Mucosa of stomach (tissue), 1 donor: ENCODE data around the gene AP1S2.
"Not testable (repeated sequence)": the region's sequence is repeated elsewhere in the genome, so short reads cannot be mapped to it uniquely, and the experiment has no call there.

Source experiments
- H3K27me3 ChIP-seq: one replicate; pipeline ENCODE4 v1.7.0; 2013; ENCODE audit warnings: mild to moderate bottlenecking, low read length; ENCODE audit not compliant: control insufficient read depth, insufficient read depth
- H3K36me3 ChIP-seq: one replicate; pipeline ENCODE4 v1.7.0; 2013; ENCODE audit warnings: low read length; ENCODE audit not compliant: control insufficient read depth, insufficient read depth
- H3K4me1 ChIP-seq: one replicate; pipeline ENCODE4 v1.7.0; 2013; ENCODE audit warnings: mild to moderate bottlenecking, low read length; ENCODE audit not compliant: control insufficient read depth, insufficient read depth
- H3K4me3 ChIP-seq: one replicate; pipeline ENCODE4 v1.7.0; 2013; ENCODE audit warnings: low read length
- H3K9ac ChIP-seq: one replicate; pipeline ENCODE4 v1.7.0; 2013; ENCODE audit warnings: mild to moderate bottlenecking, low read length, moderate library complexity
- H3K9me3 ChIP-seq: one replicate; pipeline ENCODE4 v1.7.0; 2013; ENCODE audit warnings: mild to moderate bottlenecking, low read length, moderate library complexity; ENCODE audit not compliant: control insufficient read depth
- donor health status: Pancreatic carcinoma.

AP1S2 gene

DNA sequence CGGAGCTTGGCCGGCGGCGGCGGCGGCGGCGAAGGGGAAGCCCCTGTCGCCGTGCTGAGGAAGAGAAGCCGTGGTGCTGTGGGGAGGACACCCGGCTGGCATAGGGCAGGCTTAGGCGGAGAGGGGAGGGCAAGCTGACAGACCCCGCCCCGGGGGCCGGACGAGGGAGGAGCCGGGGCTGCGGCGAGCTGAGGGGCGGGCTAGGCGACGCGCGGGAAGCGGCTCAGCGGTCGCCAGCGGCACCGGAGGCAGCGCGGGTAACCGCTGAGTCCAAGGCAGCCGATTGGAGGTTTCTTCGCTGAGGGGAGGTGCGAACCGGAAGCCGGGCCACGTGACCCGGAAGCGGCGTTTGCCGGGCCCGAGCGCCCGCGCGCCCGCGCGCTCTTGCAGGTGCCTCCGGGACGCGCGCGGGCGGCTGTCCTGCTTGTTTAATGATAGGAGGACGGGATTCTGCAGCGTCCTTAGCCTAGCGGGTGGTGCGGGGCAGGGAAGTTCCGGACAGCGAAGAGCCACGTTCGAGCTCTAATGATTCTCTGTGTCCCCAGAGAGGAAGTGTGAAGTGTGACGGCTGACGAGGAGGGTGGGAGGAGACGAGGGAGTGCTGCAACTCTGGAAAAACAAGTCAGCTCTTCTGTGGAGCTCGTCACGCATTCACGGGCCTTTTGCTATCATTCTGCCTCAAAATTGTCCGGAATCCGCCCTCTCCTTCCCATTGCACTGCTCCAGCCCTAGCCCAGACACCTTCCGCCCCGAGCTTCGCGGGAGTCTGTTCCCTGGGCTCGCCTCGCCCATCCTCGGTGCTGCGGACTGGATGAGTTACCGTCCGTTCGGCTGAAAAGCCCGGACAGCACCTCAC lies at the start of gene AP1S2:
TSS of gene AP1S2 (minus strand) at position 102 of the 856 bp plus-strand sequence. CDS start 2,289 bp downstream, outside the sequence.
- Histone ChIP-seq H3K4me3 (peak within 1 kb of the TSS; percentile 36), H3K9ac (peak within 1 kb of the TSS; percentile 64), H3K27me3 (no peaks in the 10 kb centered on the region), H3K4me1 (no peaks in the 10 kb centered on the region), H3K36me3 (no peaks in the 10 kb centered on the region), H3K9me3 (no peaks in the 10 kb centered on the region)

DNA sequence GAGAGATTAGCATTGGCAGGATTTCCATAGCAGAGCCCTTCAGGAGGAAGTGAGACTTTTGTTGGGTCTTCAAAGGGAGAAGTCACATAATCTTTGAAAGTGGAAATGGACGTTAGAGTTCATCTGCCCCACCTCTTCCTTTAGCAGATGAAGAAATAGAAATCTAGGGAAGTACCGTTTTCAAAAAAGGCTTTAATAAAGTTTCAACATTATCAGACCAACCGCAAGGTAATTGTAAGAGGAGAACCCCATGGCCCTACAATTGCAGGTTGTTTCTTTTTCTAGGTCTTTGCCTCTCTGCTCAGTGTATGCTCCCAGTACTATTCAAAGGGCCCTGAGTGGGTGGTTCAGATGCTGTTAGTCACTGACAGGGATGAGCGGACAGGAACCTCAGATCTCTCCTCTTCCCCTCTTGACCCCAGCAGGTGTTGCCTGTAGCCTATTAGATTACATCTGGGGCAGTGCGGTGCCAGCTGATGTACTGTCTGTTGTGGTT lies 48.6 kb upstream of the AP1S2 start:
- Histone ChIP-seq H3K36me3 (no peaks in the 10 kb centered on the region), H3K4me3 (no peak overlapping the region), H3K9me3 (no peaks in the 10 kb centered on the region), H3K4me1 (no peaks in the 10 kb centered on the region), H3K27me3 (no peaks in the 10 kb centered on the region), H3K9ac (no peak overlapping the region)

DNA sequence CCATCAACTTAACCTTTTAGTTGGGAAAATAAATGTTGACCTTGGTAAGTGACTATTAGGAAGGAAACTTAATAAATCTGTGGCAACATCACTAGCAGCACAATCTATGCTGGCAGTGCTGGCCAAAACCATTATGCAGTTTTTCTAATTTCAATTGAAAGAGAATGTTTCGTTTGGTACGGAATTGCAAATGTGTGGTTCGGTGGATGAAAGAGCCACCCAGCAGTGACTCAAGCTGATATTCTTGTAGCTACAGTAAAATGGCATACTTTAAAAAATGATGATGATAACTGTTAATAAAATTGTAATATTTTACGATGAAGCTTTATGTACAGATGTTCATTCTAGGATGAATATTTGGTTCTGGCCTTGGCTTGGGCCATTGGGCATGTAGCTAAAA lies 40.7 kb upstream of the AP1S2 start:
- Histone ChIP-seq H3K4me3 (no peak overlapping the region), H3K36me3 (no peaks in the 10 kb centered on the region), H3K4me1 (no peaks in the 10 kb centered on the region), H3K27me3 (no peaks in the 10 kb centered on the region), H3K9me3 (no peaks in the 10 kb centered on the region), H3K9ac (no peak overlapping the region)

DNA sequence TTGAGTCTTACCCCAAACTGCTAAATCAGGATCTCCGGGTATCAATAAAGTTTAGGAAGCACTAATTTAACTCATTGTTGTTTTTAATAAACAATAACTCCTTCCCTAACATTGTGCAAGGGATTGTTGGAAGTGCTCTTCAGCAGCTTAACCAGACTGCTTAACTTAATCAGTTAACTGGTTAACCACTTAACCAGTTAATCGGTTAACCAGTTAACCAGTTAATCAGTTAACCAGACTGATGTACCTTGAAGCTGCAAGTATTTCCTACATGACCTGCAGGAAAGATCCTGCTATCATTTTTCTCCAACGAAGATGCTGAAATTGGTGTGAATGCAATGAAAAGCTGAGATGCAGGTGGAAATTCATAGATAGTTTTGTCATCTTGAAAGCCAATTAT lies 40.1 kb upstream of the AP1S2 start:
- H3K4me1 ChIP-seq, result no peaks in the 10 kb centered on the region
- no peaks in the 10 kb centered on the region for H3K27me3 ChIP-seq
- H3K4me3 ChIP-seq, result no peak overlapping the region
- no peak overlapping the region for H3K9ac ChIP-seq
- no peaks in the 10 kb centered on the region for H3K36me3 ChIP-seq
- no peaks in the 10 kb centered on the region for H3K9me3 ChIP-seq

DNA sequence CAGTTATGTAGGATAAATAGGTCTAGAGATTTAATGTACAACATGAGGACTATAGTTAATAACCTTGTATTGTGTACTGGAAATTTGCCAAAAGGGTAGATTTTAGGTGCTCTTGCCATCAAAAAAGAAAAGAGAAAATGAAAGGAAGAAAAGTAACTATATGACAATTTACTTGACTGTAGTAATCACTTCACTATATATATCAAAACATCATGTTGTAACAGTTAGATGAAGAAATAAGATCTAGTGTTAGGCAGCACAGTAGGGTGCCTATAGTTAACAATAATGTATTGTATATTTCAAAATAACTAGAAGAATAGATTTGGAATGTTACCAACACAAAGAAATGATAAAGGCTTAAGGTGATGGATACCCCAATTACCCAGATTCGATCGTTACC lies 35.9 kb upstream of the AP1S2 start:
- Histone ChIP-seq H3K9ac (no peak overlapping the region), H3K36me3 (no peaks in the 10 kb centered on the region), H3K9me3 (no peaks in the 10 kb centered on the region), H3K27me3 (no peaks in the 10 kb centered on the region), H3K4me3 (no peak overlapping the region), H3K4me1 (no peaks in the 10 kb centered on the region)

DNA sequence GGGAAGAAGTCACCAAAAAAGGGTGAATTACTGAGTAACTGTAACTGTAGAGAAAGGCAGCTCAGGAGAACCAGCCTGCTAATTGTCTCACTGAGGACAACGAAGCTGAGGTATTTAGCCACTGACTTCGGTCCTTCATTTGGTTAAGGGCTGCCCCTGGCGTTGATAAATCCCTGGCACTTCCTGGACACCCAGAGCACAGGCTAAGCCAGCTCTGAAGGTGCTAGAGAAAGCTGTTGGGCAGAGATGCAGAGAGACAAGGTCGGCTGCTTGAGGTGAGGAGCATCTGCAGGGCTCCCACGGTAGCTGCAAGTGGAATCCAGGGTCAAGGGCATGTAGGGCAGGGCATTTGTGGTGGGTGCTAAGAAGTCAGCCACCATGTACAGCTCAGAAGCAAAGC lies 33.4 kb upstream of the AP1S2 start:
- H3K4me1 ChIP-seq, result no peaks in the 10 kb centered on the region
- no peaks in the 10 kb centered on the region for H3K36me3 ChIP-seq
- H3K9ac ChIP-seq, result no peak overlapping the region
- no peaks in the 10 kb centered on the region for H3K9me3 ChIP-seq
- no peaks in the 10 kb centered on the region for H3K27me3 ChIP-seq
- no peak overlapping the region for H3K4me3 ChIP-seq

DNA sequence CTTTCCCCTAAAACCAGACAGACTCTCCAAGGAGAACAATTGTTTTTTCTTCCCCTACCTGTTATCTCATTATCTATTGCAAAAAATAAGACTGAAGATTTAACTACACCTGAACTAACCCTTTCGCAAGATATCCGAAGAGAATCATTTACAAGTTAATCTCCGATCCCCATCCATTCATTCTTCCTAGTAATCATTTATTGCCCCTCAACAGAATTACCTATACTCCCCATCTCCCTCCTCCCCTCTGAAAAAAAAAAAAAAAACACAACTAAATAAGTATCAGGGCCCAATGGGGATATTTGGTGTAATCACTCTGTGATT lies 28.9 kb upstream of the AP1S2 start:
- Histone ChIP-seq H3K27me3 (no peaks in the 10 kb centered on the region), H3K36me3 (no peaks in the 10 kb centered on the region), H3K4me3 (no peak overlapping the region), H3K9me3 (no peaks in the 10 kb centered on the region), H3K4me1 (no peaks in the 10 kb centered on the region), H3K9ac (no peak overlapping the region)

DNA sequence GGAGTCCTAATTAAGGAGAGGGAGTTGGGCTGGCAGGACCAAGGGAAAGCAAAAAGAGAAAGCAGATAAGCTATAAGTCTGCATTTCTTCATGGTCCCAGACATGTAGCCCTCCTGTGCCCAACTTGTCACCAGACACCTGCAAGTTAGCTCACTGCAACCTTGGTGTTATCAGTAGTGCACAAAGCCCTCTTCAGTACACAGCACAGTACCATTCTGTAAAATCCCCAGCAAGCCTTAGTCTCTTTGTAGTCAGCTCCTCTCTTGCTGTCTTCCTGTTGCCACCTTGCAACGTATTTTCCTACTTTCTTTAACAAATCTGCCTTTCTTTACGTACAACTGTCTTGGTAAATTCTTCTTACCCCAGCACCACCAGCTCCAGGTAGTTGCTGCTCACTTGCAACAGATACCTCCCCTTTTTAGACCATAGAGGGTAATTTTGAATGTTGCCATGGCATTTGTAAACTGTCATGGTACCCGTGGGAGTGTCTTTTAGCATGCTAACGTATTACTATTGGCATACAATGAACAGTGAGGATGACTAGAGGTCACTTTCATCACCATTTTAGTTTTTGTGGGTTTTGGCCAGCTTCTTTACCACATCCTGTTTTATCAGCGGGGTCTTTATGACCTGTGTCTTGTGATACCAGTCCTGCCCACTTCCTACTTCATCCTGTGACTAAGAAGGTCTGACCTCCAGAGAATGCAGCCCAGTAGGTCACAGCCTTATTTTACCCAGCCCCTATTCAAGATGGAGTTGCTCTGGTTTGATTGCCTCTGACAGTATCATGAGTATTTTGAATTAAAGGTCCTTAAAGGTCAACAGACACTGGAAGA lies 28.3 kb upstream of the AP1S2 start:
- H3K9ac ChIP-seq, result no peak overlapping the region
- no peaks in the 10 kb centered on the region for H3K27me3 ChIP-seq
- H3K4me3 ChIP-seq, result no peak overlapping the region
- H3K9me3 ChIP-seq, result no peaks in the 10 kb centered on the region
- H3K4me1 ChIP-seq, result no peaks in the 10 kb centered on the region
- no peaks in the 10 kb centered on the region for H3K36me3 ChIP-seq

DNA sequence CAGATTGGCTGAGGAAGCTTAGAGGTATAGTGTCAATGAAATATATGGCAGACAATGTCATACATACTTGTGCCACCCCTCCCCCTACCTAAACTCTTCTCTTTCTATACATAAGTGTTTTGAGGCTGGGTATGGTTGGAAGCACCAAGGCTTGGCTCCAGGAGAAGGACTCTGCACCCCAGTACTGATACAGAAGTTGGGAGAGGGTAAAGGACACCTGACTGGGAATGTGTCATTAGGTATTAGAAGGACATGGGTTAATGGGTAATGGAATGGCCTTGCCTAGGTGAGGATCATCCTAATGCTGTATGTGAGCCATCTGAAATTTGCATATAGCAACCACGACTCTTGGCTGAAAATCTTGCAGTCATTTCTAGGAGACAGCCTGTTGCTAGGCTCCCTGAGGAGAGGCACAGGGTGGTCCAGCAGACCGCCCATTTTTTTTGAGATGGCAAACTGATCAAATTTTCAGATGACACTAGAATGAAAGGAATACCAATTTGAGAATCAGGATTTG lies 26.8 kb upstream of the AP1S2 start:
- H3K4me1 ChIP-seq, result no peaks in the 10 kb centered on the region
- H3K36me3 ChIP-seq, result no peaks in the 10 kb centered on the region
- no peak overlapping the region for H3K9ac ChIP-seq
- no peaks in the 10 kb centered on the region for H3K27me3 ChIP-seq
- no peak overlapping the region for H3K4me3 ChIP-seq
- H3K9me3 ChIP-seq, result no peaks in the 10 kb centered on the region

DNA sequence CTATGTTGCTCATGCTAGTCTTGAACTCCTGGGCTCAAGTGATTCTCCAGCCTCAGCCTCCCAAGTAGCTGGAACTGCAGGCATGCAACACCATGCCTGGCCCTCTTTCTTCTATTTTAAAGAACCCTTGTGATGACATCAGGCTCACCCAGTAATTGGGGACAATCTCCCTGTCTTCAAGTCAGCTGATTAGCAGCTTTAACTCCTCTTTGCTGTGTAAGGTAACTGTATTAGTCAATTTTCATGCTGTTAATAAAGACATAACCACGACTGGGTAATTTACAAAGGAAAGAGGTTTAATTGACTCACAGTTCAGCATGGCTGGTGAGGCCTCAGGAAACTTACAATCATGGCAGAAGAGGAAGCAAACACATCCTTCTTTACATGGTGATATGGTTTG lies 23.3 kb upstream of the AP1S2 start:
- H3K4me1 ChIP-seq, H3K9me3 ChIP-seq, H3K27me3 ChIP-seq, H3K9ac ChIP-seq, H3K36me3 ChIP-seq, H3K4me3 ChIP-seq: not testable (repeated sequence)

DNA sequence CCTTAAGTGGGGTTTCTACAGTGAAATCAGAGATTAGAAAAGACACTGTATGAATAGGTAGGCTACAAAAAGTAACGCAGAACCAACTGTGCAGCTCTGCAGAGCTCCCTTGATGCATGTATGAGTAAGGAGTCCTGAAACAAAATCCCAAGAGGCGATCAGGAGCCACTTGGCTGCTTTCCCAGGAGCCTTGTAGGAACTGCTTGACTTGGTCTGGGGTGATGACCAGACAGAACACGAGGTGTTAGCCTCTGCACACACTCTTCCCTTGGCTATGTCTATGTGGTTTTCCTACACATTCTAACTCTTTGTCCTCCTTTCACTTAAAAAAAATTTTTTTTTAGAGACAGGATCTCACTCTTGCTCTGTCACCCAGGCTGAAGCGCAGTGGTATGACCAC lies 22.8 kb upstream of the AP1S2 start:
- H3K36me3 ChIP-seq, result no peaks in the 10 kb centered on the region
- no peak overlapping the region for H3K4me3 ChIP-seq
- H3K4me1 ChIP-seq, result peaks cover 4% of the 10 kb centered on the region
- no peaks in the 10 kb centered on the region for H3K27me3 ChIP-seq
- no peaks in the 10 kb centered on the region for H3K9me3 ChIP-seq
- H3K9ac ChIP-seq, result no peak overlapping the region

DNA sequence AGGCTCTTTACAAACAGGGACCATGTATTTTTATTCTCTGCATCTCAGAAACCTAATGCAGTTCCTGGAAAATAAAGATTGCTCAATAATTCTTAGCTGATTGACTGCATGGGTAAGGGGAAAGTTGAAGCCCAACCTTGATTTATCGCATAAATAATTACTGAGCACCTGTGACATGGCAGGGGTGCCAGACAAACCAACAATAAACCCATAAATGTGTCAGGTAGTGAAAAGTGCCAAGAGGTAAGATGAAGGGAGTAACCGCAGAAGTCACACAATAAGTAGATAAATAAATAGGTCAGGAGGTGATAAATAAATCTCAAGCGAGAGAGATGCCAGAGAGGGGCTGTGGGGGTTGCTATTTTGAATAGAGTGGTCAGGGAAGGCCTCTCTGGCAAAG lies 20.1 kb upstream of the AP1S2 start:
- no peaks in the 10 kb centered on the region for H3K27me3 ChIP-seq
- no peak overlapping the region for H3K4me3 ChIP-seq

More for the DNA sequence above, 20.1 kb upstream of the AP1S2 start:
- Histone ChIP-seq H3K9me3 (no peaks in the 10 kb centered on the region), H3K36me3 (no peaks in the 10 kb centered on the region), H3K9ac (no peak overlapping the region), H3K4me1 (peaks cover 4% of the 10 kb centered on the region)
